HG03060 (cell line): Measurements from ENCODE around the gene PYGM.
"Not testable (repeated sequence)": the region's sequence is repeated elsewhere in the genome, so short reads cannot be mapped to it uniquely, and the experiment has no call there.

ENCODE experiments used
- ATAC-seq: cut with Tn5 transposase; IDR thresholded peaks from one replicate; pipeline ENCODE4 v1.9.1; 2021; ENCODE audit warnings: low read depth, moderate number of reproducible peaks; ENCODE audit not compliant: unreplicated experiment

The PYGM gene

GRCh38 chr11:64720167-64720566 lies 39.6 kb downstream of the PYGM start:
- ATAC-seq, result no peak

- ATAC-seq, result no peak
These were observed 40.4 kb downstream of the PYGM start for GRCh38 chr11:64719406-64719805.

- ATAC-seq, result no peak
These were observed 41.0 kb downstream of the PYGM start for GRCh38 chr11:64718780-64719124.

GRCh38 chr11:64718084-64718779 lies 41.5 kb downstream of the PYGM start:
- ATAC-seq, result no peak

GRCh38 chr11:64717268-64717578 lies 42.6 kb downstream of the PYGM start:
- ATAC-seq, result no peak

GRCh38 chr11:64716473-64717267 lies 43.1 kb downstream of the PYGM start:
- ATAC-seq, result no peak

GRCh38 chr11:64715756-64716472 lies 43.9 kb downstream of the PYGM start:
- ATAC-seq, result no peak

- ATAC-seq, result no peak
These were observed 44.7 kb downstream of the PYGM start for GRCh38 chr11:64715110-64715509.

- ATAC-seq, result no peak
These were observed 45.1 kb downstream of the PYGM start for GRCh38 chr11:64714666-64715065.

GRCh38 chr11:64713781-64714363 lies 45.9 kb downstream of the PYGM start:
- no peak for ATAC-seq

- ATAC-seq, result no peak
These were observed 46.6 kb downstream of the PYGM start for GRCh38 chr11:64713016-64713707.

GRCh38 chr11:64712430-64713015 lies 47.3 kb downstream of the PYGM start:
- ATAC-seq, result no peak

GRCh38 chr11:64711956-64712362 lies 47.8 kb downstream of the PYGM start:
- no peak for ATAC-seq

- ATAC-seq, result no peak
These were observed 48.4 kb downstream of the PYGM start for GRCh38 chr11:64711138-64711955.

- ATAC-seq, result no peak
These were observed 49.2 kb downstream of the PYGM start for GRCh38 chr11:64710418-64711137.

- ATAC-seq, result no peak
These were observed 54.3 kb downstream of the PYGM start for GRCh38 chr11:64705501-64705900.

- ATAC-seq, result no peak
These were observed 56.7 kb downstream of the PYGM start for GRCh38 chr11:64703048-64703447.

- ATAC-seq, result not testable (repeated sequence)
These were observed 57.8 kb downstream of the PYGM start for GRCh38 chr11:64701956-64702355.

- no peak for ATAC-seq
These were observed 61.3 kb downstream of the PYGM start for GRCh38 chr11:64698427-64698826.
